Muscle layer of colon (tissue), 2 donors: ENCODE data around the gene CKS1B.
"Not testable (repeated sequence)": the region's sequence is repeated elsewhere in the genome, so short reads cannot be mapped to it uniquely, and the experiment has no call there.

Experiments
- H3K27ac ChIP-seq: one replicate; pipeline ENCODE4 v1.7.0; 2013; ENCODE audit warnings: low read depth, mild to moderate bottlenecking, low read length, moderate library complexity
- H3K27me3 ChIP-seq, 2 donors: one replicate each; pipeline ENCODE4 v1.7.0; 2013; ENCODE audit warnings: low read length in 2 of 2, mild to moderate bottlenecking in 2 of 2; ENCODE audit not compliant: insufficient read depth in 2 of 2, control insufficient read depth in 1 of 2
- H3K36me3 ChIP-seq: one replicate; pipeline ENCODE4 v1.7.0; 2013; ENCODE audit warnings: mild to moderate bottlenecking, low read length; ENCODE audit not compliant: insufficient read depth
- H3K4me1 ChIP-seq: one replicate; pipeline ENCODE4 v1.7.0; 2013; ENCODE audit warnings: mild to moderate bottlenecking, low read length; ENCODE audit not compliant: insufficient read depth
- H3K4me3 ChIP-seq, 2 donors: one replicate each; pipeline ENCODE4 v1.7.0; 2013; ENCODE audit warnings: low read length in 2 of 2, low read depth in 1 of 2, mild to moderate bottlenecking in 1 of 2, moderate library complexity in 1 of 2
- H3K9ac ChIP-seq: one replicate; pipeline ENCODE4 v1.7.0; 2013; ENCODE audit warnings: low read length
- H3K9me3 ChIP-seq: one replicate; pipeline ENCODE4 v1.7.0; 2013; ENCODE audit warnings: mild to moderate bottlenecking, low read length
- donor health status: abdominal sarcoma.
- donor health status: Adenocarcinoma of cecum.

The CKS1B gene

DNA sequence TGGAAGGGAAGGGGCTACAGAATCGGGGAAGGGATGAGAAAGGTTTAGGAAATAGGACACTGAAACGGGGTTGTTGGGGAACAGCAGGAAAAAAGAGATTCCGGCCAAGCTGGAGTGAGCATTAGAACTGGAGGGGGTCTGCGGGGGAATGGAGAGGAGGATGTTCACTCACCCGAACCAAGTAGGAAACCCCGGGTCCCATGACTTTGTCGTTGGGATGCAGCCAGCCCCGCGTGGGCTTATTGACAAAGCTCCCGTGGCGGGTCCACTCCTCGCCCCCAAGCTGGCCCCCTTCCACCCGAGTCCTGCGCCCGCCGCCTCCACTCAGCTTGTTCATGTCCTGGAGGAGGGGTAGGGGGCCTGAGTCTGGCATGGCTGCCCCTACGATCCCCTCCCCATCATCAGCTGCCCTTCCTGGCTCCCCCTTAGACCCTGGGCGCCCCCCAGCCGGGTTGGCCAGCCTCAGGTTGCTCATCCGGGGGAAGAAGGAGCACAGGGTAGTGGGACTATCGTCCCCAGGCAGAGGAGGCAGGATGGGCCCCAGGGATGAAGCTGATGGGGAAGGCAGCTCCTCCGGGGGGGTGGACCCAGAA lies 4.5 kb upstream of the CKS1B start:
- Histone ChIP-seq H3K9ac (peak overlapping the region; percentile 49), H3K4me3 (peak overlapping the region; percentile 55 to 65), H3K27me3 (no peaks in the 10 kb centered on the region), H3K27ac (peak overlapping the region; percentile 87), H3K36me3 (peaks cover 38% of the 10 kb centered on the region), H3K9me3 (no peaks in the 10 kb centered on the region), H3K4me1 (peaks cover 43% of the 10 kb centered on the region)

DNA sequence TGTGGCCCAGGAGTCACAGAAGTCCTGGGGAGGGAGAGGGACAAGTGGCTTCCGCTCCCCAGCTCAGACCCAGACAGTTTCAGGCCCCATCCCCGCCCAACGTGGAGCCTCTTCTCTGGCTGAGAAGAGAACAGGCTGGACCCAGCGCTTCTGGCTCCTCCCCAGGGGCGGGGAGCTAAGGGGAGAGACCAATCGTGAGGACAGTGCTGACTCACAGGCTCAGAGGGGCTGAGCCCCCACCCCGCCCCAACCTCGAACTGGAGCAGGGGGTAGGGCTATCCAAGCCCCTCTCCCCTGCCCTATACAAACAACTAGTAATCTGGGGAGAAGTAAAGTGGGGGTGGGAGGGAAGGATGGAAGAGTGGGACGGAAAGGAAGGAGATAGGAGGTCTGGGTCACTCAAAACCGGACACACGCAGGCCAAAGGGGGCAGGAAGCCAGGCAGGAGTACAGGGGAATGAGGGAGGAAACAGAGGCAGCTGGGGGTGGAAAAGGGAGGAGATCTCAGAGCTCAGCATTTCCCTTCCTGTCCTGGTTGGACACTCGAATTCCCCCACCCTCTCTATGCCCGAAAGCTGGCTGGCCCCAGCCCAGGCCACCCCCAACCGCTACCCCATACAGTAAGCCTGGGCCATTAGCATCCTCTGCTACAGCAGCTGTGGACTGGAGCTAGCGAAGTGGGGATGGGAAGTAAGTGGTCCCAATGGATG lies 3.7 kb upstream of the CKS1B start, which contains the start of gene SHC1:
Gene SHC1, minus strand, starts transcription at position 117 of the 710 bp plus-strand sequence. CDS start 221 bp downstream, outside the sequence.
- H3K27me3 ChIP-seq: no peaks in the 10 kb centered on the region
- H3K4me3 ChIP-seq: peak within 1 kb of the TSS; percentile 55 to 65
- peaks cover 31% of the 10 kb centered on the region for H3K36me3 ChIP-seq
- H3K9ac ChIP-seq: peak within 1 kb of the TSS; percentile 49
- H3K27ac ChIP-seq: peak within 1 kb of the TSS; percentile 87
- no peaks in the 10 kb centered on the region for H3K9me3 ChIP-seq
- peaks cover 43% of the 10 kb centered on the region for H3K4me1 ChIP-seq

DNA sequence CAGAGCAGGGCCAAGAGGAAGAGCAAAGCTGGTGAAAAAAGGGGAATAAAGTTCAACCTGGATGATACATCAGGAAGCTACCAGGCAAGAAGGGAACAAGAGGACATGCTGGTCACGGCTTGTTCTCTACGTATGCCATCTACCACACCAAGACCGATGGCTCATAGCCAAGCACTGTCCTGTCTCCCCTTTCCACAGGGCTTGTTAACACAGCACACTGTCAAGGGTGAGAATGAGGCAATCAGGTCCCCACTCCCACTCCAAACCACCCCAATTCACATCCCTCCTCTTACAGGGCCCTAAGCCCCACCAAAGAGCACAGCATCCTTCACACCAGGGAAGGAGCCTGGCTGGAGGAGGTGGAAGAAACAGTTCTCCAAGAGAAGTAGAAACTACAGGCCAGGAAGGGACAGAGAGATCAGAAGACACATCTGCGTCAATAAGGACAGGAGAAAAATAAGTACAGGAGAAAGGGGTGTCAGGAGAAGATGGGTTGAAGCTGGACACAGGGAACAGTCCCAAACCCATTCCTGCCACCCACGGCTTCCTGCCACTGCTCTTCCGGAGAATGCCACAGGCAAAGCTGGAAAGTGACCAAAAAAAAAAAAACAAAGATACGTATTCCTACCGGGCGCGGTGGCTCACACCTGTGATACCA lies 3.0 kb upstream of the CKS1B start:
- no peaks in the 10 kb centered on the region for H3K27me3 ChIP-seq
- peaks cover 24% of the 10 kb centered on the region for H3K36me3 ChIP-seq
- H3K27ac ChIP-seq: peak overlapping the region; percentile 87
- H3K4me3 ChIP-seq: peak overlapping the region in 1 of 2 donors; percentile 65
- peak overlapping the region; percentile 49 for H3K9ac ChIP-seq
- peaks cover 50% of the 10 kb centered on the region for H3K4me1 ChIP-seq
- no peaks in the 10 kb centered on the region for H3K9me3 ChIP-seq

DNA sequence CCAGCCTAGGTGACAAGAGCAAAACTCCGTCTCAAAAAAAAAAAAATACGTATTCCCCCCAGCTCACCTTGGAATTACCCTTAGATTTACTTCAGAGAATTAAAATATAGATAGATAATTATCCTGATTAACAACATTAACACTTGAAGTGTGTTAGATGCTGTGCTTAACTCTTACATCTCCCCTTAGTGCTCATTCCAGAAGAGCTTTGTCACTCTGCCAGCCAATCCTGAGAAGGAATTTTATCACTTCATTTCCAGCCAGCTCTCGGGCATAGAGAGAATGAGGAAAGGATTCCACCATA lies 2.3 kb upstream of the CKS1B start:
- peak overlapping the region in 1 of 2 donors; percentile 90 for H3K4me3 ChIP-seq

DNA sequence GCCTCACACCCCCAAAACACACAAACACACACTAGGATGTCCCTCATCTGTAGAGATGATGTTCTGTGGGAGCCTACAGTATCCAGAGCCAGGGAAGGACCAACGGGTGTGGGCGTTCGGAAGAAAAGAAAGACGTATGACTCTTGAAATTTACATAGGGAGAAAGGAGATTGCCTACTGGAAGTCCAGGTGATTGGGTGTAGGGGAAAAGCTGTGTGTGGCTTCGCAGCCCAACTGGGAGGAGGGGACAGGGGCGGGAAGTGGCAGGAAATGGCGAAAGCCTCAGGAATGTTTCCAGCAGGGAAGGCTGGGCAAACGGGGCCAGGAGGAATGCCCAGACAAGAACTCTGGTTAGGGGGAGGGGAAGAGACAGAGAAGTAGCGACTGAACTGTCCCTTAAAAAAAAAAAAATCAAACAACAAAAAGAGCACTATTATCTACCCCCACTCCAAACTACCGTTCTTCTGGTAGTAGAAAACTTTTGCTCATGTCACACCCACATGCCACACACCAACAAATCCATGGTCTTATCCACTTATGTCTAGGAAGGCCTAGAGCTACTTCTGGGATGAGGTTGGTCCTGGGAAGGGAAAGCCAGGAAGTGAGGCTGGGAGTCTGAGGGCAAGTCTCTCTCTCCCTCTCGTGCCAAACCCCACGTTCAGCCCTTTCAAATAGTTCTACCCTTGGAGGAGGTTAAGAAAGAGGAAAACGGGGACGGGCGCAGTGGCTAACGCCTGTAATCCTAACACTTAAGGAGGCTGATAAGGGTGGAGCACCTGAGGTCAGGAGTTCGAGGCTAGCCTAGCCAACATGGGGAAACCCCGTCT lies 1.8 kb upstream of the CKS1B start:
- Histone ChIP-seq H3K4me1 (peaks cover 51% of the 10 kb centered on the region), H3K27me3 (no peaks in the 10 kb centered on the region), H3K9ac (peak overlapping the region; percentile 37), H3K36me3 (peaks cover 11% of the 10 kb centered on the region), H3K9me3 (no peaks in the 10 kb centered on the region), H3K4me3 (peak overlapping the region in 1 of 2 donors; percentile 90), H3K27ac (peak overlapping the region; percentile 75)

More for the DNA sequence above, 2.3 kb upstream of the CKS1B start:
- Histone ChIP-seq H3K4me1 (peaks cover 51% of the 10 kb centered on the region), H3K27ac (peak overlapping the region; percentile 75), H3K36me3 (peaks cover 17% of the 10 kb centered on the region), H3K27me3 (no peaks in the 10 kb centered on the region), H3K9ac (no peak overlapping the region), H3K9me3 (no peaks in the 10 kb centered on the region)

DNA sequence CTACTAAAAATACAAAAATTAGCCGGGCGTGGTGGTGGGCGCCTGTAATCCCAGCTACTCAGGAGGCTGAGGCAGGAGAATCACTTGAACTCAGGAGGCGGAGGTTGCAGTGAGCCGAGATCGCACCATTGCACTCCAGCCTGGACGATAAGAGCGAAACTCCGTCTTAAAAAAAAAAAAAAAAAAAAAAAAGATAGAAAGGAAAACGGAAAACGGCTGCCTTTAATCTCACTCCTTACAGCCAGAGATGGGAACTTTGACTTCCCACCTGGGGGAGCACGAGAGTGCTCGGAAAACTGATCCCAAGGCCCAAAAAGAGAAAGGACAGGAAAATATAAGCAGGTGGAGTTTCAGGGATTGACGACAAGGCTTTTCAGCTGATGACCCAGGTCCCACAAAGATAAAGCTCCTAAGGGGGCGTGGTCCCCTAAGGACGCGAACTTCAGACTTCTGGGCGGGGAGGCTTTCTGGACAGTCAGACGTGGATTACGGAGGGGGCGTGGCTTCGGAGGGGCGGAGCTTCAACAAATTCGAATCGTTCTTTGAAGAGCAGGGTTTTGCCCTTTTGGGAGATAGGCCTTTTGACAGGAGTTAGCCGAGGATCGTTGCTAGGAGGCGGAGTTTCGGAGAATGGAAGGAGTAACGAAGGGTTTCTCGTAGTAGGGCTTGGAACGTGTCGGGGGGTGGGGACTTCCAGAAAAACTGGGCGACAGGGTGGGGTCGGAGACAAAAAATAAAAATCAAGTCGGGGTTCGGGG lies 958 bp upstream of the CKS1B start:
- peak overlapping the region; percentile 55 to 90 for H3K4me3 ChIP-seq
- H3K9me3 ChIP-seq: no peaks in the 10 kb centered on the region
- no peaks in the 10 kb centered on the region for H3K27me3 ChIP-seq
- H3K4me1 ChIP-seq: peaks cover 51% of the 10 kb centered on the region
- H3K9ac ChIP-seq: peak overlapping the region; percentile 96
- peaks cover 4% of the 10 kb centered on the region for H3K36me3 ChIP-seq
- H3K27ac ChIP-seq: peak overlapping the region; percentile 75

DNA sequence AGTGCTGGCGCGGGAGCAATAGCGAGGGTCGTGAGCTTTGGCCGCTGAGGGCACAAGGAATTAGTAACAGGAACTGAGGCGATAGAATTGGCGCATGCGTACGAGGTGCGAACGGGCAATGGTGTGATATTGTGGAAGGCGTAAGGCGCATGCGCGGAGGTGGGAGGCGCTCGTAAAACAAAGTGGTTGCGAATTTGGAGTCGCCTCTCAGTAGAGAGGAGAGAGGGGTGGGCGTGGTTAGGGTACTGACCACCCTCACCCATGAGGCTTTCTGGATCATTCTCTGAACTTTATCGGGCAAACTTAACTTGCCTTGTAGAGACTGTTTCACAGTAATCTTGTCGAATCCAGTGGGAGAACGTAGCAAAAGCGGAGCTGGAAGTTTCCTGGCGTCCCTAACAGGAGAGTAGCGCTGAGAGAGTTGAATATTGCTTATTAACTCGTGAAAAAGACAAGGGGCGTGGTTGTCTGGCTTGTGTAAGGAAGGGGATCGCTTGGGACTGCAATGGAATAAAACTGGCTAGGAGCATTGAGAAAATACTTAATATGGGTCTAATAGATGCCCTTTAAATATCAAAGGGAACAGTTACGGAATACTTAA lies 427 bp downstream of the CKS1B start:
- Histone ChIP-seq H3K9me3 (no peaks in the 10 kb centered on the region), H3K27me3 (no peaks in the 10 kb centered on the region), H3K4me3 (peak overlapping the region; percentile 34 to 90), H3K9ac (peak overlapping the region; percentile 96), H3K27ac (peak overlapping the region; percentile 89), H3K36me3 (no peaks in the 10 kb centered on the region), H3K4me1 (peaks cover 38% of the 10 kb centered on the region)

DNA sequence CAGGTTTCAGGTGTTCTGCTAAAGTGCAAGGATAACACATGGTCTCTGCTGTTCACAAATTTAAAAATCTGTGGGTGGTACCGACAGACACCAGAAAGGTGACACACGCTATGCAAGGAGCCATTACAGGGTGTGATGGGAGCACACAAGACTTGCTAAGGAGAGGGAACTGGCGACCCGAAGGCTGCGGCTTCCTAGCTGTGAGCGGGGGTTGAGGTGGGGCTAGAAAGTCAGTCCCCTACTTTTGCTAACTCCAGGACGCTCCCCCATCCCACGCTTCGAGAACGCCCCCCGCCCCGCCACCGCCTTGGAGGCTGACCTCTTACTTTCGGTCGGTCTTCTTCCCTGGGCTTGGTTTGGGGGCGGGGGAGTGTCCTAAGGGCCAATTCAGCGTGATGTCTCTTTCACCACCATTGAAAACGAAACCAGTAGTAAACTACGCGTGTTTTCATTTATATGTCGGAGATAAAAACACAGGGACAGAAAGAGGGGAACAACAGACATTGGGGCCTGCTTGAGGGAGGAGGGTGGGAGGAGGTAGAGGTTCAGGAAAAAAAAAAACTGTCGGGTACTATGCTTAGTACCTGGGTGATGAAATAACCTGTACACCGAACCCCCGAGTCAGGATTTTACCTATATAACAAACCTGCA lies 1.1 kb downstream of the CKS1B start:
- Histone ChIP-seq H3K27me3 (no peaks in the 10 kb centered on the region), H3K4me1 (peaks cover 33% of the 10 kb centered on the region), H3K4me3 (peak overlapping the region; percentile 34 to 90)

DNA sequence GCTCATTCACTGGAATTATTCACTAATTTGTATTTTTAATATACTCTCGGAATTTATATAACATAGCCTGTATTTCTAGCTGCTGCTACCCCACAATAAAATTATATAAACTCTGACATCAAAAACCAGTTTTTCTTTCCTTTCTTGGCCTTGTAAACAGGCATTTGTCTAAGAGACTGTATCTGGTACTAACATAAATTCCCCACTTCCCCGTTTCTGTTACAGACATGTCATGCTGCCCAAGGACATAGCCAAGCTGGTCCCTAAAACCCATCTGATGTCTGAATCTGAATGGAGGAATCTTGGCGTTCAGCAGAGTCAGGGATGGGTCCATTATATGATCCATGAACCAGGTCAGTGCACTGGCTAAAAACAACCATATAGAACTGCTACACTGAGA lies 3.3 kb downstream of the CKS1B start:
- peaks cover 20% of the 10 kb centered on the region for H3K4me1 ChIP-seq
- H3K27ac ChIP-seq: not testable (repeated sequence)

More for the DNA sequence above, 1.1 kb downstream of the CKS1B start:
- Histone ChIP-seq H3K9ac (peak overlapping the region; percentile 96), H3K9me3 (no peaks in the 10 kb centered on the region), H3K36me3 (no peaks in the 10 kb centered on the region), H3K27ac (peak overlapping the region; percentile 89)

DNA sequence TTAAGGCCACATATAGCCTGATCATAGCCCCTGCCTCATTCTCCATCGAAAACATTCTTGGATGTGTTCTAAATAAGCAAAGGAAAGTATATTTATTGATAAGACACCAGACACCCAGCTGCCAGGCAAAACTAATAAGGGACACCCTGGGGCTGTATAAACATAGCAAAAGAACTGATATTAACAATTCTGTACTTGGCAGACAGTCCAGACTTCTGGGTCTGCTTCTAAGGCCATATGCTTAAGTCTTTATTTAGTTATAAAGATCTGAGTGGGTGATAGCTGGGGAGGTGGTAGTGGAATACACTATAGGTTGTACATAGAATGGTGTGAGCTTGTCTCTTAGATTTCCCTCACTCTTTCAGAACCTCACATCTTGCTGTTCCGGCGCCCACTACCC lies 3.9 kb downstream of the CKS1B start:
- no peaks in the 10 kb centered on the region for H3K27me3 ChIP-seq
- no peak overlapping the region for H3K27ac ChIP-seq
- no peak overlapping the region for H3K4me3 ChIP-seq
- no peak overlapping the region for H3K9ac ChIP-seq
- H3K9me3 ChIP-seq: no peaks in the 10 kb centered on the region
- H3K4me1 ChIP-seq: peaks cover 14% of the 10 kb centered on the region
- H3K36me3 ChIP-seq: no peaks in the 10 kb centered on the region

More for the DNA sequence above, 3.3 kb downstream of the CKS1B start:
- H3K9me3 ChIP-seq, H3K27me3 ChIP-seq, H3K9ac ChIP-seq, H3K4me3 ChIP-seq, H3K36me3 ChIP-seq: not testable (repeated sequence)
